Skin epidermis (tissue), 12 donors: ENCODE results near the gene SUN3.
"Not testable (repeated sequence)": the region's sequence is repeated elsewhere in the genome, so short reads cannot be mapped to it uniquely, and the experiment has no call there.

Experiments
- H3K27ac ChIP-seq, 21 experiments: fragments of 200-600 bp; sonication (generic) in 11 of 21; one replicate each; pipeline ENCODE4 v1.5.0; 2020; ENCODE audit warnings: mild to moderate bottlenecking in 3 of 21, inconsistent platforms in 2 of 21, moderate library complexity in 2 of 21
- H3K4me3 ChIP-seq, 7 experiments: fragments of 200-600 bp; sonication (generic) in 2 of 7; one replicate each; pipeline ENCODE4 v1.5.0; 2020; ENCODE audit warnings: inconsistent platforms in 2 of 7, mild to moderate bottlenecking in 2 of 7, moderate library complexity in 1 of 7

Gene SUN3

DNA sequence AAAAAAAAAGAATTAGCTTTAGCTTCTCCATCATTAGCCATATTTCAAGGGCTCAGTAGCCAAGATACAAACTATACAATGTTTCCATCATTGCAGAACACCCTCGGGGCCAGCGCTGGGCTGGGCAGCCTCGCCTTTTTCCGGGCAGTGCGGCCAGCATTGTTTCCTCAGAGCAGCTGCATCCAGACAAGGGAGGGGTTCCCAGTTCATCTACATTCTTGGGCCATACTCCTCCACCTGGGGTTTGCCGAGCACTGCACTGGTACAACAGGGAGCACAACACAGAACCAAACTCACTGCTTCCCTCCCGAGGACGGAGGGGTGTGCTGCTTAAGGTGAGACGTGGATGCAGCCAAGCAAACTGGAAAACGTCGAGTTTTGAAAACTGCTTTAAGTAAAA lies 78.2 kb downstream of the SUN3 start:
- Histone ChIP-seq H3K4me3 (no peak overlapping the region), H3K27ac (peak overlapping the region in 5 of 21 experiments; percentile 15 to 71 (median 58))

DNA sequence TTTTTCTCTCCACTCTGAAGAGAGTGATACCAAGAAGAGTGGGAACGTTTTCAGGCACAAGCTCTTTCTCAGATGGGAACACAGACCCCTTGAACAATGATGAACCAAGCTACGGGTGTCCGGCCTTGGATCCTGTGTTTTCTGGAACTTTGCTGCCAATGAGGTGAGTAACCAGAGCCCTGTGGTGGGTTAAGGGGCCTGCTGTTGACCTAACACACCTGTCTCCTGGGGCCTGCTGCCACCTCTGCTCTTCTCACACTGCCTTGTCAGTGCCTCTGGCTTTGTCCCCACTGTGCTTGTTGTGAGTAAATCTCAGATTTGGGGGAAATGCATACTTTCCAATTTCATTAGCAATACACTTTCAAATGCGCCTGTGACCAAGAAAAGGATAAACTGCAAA lies 79.2 kb downstream of the SUN3 start:
- no peak overlapping the region for H3K4me3 ChIP-seq
- peak overlapping the region in 5 of 21 experiments; percentile 15 to 71 (median 53) for H3K27ac ChIP-seq

DNA sequence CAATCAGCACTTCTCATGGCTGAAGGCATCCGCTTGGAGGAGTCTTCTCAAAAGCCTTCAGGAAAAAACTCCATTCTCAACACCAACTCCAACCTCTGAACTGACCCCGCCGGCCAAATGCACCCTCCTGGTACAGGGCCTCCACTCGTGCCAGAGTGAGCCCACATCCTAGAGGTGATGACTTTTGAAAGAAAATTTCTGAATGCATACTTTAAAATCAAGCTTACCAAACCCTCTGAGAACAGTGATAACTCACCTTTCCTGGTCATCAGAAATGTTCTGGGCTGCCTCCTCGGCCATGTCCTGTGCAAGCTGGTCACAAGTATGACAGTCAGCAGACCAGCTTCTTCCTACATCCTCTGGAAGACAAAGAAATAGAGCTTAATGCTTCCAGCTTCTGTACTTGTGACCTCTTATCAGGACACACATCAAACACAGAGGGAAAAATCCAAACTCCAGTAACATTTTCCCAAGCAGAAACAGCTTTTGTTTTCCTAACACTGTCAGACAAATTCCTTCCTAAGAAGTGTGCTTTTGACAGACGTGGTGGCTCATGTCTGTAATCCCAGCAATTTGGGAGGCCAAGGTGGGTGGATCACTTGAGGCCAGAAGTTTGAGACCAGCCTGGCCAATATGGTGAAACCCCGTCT lies 80.6 kb downstream of the SUN3 start, which contains the start of gene PKD1L1:
TSS of gene PKD1L1 (minus strand) at position 326 of the 650 bp plus-strand sequence. CDS start at position 300, 26 bp downstream.
- Histone ChIP-seq H3K27ac (peak within 1 kb of the TSS in 9 of 21 experiments; percentile 0 to 70 (median 48)), H3K4me3 (no peak within 1 kb of the TSS)

DNA sequence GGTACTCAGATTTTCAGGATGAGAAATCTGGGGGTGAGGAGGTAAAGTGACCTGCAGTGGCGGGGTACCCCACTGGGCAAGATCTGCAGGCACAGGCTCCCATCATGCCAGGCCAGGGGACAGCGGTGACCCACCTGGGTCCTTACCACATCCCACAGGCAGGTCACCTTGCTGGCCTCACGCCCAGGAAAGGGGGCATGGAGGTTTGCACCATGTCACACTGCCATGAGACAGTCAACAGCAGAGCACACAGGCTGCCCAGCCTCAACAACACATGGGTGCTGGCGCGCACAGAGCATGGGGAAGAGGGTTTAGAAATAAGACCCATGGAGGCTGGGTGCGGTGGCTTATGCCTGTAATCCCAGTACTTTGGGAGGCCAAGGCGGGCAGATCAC lies 81.6 kb downstream of the SUN3 start:
- no peak overlapping the region for H3K4me3 ChIP-seq
- H3K27ac ChIP-seq: peak overlapping the region in 9 of 21 experiments; percentile 0 to 70 (median 45)

DNA sequence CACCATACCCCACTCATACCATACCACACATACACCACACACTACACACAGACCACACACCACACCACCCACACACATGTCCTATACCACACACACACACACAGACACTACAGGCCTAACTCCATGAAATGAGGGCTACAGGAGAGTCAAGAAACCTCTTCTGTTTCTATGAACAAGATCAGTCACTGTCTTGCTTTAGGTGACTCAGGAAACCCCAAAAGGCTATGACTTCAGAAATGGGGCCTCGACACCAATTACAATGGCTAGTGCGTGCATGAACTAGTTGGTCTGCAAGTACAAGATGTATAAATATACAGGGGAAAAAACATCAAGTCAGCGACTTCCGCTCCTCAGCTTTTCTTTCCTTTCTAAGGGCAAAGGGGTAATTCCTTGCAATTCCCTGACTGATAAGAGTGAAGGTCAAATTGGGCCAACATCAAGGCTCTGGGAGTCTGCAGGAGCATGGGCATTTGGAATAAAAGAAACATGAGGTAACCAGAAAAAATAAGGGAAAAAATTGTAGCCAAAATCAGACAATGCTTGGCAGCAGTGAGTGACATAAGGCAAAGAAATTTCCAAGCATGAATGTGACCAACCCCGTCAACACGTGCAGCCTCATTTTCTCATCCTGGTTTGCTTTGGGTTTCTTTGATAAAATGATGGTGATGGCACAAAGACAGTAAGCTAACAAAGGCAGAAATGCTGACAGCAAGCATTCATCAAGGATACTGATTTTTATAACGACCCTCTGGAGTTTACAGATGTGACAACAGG lies 82.1 kb downstream of the SUN3 start:
- Histone ChIP-seq H3K27ac (peak overlapping the region in 10 of 21 experiments; percentile 0 to 70 (median 42)), H3K4me3 (no peak overlapping the region)

DNA sequence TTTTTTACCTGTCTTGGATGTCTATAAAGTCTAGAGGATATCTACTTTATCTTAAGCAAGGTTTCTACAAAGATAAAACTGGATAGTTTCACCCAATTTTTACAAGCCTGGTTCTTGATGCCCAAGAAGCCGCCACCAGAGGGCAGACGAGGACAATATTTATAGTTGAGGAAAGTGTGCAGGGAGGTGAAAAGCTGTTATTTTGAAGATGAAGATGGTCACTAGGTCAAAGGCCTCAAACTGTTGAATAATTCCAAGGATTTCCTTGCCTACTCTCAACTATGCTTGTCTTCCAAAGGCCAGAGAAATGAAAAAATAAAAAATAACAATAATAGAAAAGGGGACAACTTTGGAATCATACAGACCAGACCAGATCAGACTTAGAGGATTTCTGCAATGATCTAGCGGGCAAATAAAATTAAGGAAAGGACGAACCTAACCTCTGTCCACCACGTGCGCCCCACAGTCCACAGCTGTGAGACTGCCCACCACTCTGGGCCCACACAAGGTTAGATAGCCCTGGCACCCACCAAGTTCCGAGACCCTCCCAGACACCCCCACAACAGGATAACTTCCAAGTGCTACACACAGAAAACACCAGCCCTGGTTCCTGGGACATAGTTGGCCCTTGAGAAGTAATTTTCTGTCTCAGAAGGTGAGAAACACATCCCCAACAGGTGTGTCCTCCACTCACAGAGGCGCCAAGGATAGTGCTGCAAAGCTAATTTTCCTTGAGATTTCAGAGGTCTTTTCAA lies 83.5 kb downstream of the SUN3 start:
- H3K27ac ChIP-seq: peak overlapping the region in 5 of 21 experiments; percentile 41 to 69 (median 54)

DNA sequence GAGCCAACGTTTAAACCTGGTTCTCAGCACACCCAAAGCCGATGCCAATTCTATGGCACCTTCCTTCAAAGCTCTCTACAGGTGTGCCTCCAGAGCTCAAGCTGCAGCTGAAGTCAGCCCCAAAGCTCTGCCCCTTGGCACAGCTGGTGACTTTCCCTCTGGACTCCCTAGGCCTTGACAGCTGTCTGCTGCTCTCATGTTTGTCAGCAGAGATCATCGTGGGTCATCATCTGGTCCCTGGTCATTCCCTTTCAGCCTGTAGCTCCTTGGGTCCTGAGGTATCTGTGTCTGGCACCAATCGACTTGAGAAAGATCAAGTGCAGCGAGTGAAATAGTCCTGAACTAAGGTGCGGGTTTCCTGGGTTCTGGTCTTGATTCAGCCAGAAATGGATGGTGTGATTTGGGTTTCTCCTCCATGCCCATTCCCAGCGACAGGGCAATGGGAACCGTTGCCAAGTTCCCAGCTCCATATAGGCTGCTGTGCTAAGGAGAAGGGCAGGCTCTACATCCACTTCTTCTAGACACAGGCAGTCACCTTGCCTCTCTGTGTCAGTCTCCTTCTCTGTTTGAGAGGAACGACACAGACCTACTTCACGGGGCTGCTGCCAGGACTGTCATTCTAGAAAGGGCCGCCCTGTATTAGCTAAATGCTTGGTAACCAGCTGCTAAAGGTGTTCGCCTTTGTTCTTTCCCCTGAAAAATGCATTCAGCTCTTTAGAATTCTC lies 84.2 kb downstream of the SUN3 start:
- no peak overlapping the region for H3K4me3 ChIP-seq
- peak overlapping the region in 1 of 21 experiments; percentile 21 for H3K27ac ChIP-seq

More for the DNA sequence above, 83.5 kb downstream of the SUN3 start:
- no peak overlapping the region for H3K4me3 ChIP-seq

DNA sequence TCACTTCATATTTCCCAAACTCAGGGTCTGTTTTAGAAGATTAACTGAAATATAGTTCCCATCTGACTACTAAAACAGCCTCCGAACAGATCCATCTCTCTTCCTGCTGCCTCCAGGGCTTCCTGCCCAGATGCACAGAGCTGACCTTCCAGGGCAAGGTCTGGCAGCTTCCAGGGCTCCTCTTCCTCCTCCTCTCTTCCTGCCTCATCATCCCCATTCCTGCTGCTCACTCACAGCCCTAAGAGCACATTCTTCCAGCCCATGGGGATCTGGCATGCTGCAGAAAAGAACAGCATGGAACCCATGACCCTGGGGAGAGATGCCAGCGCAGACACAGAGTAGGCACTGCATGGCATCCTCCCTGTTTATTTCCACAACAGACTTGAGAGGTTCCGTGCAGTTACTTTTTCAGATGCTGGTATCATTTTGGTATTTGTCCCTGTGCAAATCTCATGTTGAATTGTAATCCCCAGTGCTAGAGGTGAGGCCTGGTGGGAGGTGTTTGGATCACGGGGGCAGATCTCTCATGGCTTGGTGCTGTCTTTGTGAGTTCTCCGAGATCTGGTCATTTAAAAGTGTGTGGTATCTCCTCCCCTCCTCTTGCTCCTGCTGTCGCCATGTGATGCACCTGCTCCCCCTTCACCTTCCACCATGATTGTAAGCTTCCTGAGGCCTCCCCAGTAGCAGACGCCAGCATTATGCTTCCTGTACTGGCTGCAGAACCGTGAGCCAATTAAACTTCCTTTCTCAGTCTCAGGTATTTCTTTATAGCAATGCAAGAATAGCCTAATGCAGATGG lies 85.0 kb downstream of the SUN3 start:
- Histone ChIP-seq H3K4me3 (no peak overlapping the region), H3K27ac (peak overlapping the region in 3 of 21 experiments; percentile 21 to 55 (median 36))

DNA sequence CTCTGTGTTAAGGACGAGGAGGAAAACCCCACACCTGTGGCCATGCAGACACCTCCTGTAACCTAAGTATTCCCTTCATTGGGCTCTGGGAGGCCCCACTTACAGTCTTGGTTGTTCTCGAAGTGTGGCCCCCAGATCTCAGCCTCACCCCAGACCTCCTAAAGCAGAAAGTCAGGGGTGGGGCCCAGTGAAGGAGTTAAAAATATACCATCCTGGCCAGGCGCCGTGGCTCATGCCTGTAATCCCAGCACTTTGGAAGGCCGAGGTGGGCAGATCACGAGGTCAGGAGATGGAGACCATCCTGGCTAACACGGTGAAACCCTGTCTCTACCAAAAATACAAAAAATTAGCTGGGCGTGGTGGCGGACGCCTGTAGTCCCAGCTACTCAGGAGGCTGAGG lies 86.3 kb downstream of the SUN3 start:
- H3K4me3 ChIP-seq: not testable (repeated sequence)
- H3K27ac ChIP-seq: peak overlapping the region in 6 of 21 experiments; percentile 52 to 93 (median 78)

DNA sequence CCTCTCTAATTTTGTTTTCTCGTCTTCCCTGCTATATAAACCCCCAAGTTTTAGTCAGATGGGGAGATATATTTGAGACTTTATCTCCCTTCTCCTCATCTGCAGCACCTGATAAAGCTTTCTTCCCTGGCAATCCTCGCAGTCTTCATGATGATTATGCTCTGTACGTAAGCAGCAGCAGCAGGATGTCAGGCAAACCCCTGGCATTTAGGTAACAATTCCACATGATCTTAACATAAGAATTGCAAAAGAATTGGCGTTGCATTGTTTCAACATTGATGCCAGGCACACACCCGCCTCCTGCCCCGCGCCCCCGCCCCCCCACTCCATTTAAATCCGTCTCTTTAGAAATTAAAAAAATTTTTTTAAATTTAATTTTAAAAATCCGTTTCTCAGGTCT lies 86.8 kb downstream of the SUN3 start:
- Histone ChIP-seq H3K4me3 (no peak overlapping the region), H3K27ac (peak overlapping the region in 11 of 21 experiments; percentile 2 to 93 (median 74))

DNA sequence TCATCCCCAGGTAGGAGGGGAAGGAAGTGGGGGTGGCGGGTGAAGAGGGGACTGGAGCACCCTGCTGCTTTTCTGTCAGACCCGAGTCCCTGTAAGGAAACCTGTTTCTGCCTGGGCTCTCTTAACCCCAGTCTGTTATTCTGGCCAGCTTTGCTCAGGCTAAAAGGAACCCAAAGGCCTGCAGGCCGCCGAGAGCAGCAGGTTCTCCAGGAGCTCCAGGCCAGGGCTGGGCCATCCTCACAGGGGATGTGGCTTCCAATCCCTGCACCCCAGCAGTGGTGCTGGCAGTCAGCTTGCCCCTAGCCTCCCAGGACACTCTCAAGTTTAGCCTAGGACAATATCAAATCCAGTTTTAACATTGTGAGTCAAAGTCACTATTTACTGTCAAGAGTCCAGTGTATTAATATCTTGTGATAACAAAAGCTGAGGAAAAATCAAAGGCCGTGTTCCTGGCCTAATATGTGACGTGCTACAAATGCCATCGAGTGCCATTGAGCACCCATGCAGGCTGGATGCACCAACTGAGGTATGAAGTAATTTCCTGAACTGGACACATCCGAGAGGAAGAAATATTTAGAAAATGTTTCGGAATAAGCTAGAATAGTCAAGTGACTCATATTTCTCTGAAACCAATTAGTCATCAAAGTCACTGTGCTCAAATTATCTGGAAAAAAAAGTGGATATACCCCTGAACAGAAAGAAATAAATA lies 87.6 kb downstream of the SUN3 start:
- Histone ChIP-seq H3K4me3 (no peak overlapping the region), H3K27ac (peak overlapping the region in 19 of 21 experiments; percentile 47 to 93 (median 74))

DNA sequence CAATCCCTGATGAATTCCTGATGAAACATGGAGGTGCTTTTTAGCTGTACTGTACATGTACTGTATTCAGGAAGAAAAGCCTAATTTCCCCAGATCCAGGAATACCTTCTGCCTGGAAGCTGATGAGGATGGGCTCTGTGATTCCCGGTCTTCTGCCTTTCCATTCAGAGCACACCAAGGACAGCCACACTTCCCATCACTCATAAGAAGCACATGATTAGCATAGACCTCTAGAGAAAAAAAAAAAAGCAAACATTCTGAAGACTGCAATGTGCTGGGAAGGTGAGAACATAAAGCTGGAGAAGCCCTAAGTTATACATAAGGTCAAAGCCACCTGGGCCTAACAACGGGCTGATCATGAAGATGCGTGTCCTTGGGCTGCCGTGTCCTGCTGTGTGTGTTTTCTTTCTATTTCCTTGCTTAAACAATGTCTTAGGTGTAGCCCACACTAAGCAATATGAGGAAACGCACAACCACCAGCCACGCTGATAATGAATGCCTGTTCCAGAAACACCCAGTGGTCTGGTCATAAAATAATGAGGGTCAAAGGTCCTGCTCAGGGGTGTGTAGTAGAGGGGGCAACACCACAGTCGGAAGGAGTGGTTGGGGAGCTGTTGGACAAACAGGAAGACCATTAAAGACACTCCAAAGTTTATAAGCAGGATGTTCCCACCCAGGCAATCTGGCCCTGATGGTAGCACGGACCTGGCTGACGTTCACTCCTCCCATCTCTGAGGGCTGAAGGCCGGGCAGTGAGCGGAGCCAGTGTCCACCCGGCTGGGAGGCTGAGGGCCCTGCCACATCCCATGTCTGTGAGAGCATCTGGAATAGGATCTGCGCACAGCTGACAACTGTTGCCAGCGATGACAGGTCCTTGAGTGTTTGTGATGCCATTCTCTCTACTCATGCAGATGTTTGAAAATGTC lies 88.6 kb downstream of the SUN3 start:
- Histone ChIP-seq H3K4me3 (no peak overlapping the region), H3K27ac (peak overlapping the region in 18 of 21 experiments; percentile 18 to 93 (median 71))

DNA sequence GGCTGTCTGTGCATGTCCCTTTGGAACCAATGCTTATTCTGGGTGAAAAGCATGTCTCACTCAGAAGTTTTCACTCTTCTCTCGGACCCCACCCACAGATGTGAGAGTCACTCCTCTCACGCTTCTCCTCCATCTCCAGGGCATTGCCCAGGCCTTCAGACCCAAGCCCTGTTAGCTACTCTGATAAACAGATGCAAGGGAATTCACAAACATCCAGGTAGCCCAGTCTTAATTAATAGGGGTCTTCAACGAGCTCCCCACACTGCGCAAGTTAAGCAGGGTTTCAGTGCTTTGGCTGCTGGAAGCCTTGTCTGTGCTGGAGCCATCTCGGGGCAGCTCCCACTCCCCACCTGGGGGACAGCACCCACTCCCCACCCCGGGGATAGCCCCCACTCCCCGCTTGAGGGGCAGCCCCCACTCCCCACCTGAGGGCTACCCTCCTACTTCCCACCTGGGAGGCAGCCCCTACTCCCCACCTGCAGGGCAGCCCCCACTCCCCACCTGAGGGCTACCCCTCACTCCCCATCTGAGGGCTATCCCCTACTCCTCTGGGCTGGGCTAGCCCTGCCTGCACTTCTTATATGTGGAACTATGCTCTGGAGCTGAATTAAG lies 89.4 kb downstream of the SUN3 start:
- H3K27ac ChIP-seq: peak overlapping the region in 12 of 21 experiments; percentile 18 to 93 (median 63)

DNA sequence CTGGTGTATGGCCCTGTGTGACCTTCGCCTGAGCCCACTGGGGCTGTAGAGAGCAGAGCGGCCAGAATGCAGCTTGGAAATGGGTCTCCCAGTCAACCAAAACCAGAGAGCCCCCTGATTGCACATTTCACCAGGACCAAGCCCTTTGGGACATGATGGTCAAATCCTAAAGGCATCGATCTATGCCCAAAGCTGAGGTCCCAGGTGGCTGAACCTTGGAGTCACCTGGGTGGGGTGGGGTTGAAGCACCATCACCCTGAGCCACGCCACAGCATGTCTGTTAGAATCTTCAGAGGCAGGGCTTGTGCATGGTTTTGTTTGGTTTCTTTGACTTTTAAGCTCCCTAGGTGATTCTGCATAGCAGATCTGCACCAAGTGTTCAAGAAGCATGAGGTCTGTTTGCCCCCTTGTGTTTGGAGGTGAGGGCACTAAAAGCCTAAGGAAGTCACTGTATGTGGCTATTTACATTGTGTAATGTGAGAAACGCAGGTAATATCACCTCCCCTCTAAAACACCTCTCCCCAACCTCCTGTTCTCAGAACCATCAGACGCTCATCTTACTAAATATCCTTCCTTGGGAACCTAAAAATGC lies 90.2 kb downstream of the SUN3 start:
- Histone ChIP-seq H3K27ac (no peak overlapping the region), H3K4me3 (no peak overlapping the region)

More for the DNA sequence above, 89.4 kb downstream of the SUN3 start:
- no peak overlapping the region for H3K4me3 ChIP-seq

DNA sequence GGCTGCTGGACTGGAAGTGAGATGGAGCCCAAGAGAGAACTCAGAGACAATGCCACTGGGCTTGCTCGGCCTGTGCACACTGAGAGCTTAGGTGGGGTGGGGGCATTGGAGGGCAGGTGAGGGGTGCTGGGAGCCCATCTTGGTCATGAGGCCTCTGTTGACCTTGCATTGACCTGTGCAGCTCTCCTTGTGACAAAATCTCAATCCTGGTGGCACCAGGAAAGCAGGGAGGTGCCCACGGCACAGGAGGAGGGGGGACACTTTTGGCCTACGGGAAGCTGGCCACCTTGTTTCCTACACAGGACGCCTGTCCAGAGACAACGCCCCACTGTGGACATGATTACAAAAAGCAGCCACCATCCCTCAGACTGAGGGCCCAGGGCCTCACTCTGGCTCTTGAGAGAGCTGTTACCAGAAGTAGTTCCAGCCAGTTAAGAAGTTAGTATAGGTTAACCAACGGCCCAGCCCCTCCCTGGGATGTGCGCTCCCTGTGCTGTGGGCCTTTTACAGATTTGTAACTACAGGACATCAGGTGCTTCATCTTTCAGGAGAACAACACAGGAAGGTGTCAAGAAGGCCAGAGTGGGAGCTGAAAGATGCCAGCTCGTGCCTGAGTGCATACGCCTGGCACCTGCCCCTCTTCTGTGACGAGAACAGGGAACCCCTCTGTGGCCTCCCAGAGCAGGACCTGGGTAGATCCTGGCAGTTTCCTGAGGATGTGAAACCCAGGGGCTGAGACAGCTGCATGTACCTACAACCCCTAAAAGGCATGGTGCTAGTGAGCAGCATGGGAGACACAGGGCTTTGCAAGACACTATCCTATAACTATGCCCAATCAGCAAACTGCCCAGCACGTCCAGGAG lies 91.0 kb downstream of the SUN3 start:
- Histone ChIP-seq H3K27ac (no peak overlapping the region), H3K4me3 (no peak overlapping the region)
